Measurements from ENCODE around the gene SOX8.

SOX8 gene

GRCh38 chr16:1000608-1001007 is 19.0 kb downstream of the SOX8 start:
- no peak overlapping the region for H3K9ac ChIP-seq (ENCODE audit: low read length)
- no peak overlapping the region for H3K4me3 ChIP-seq (ENCODE audit: insufficient read depth, low read length, poor library complexity, severe bottlenecking)
- H4K20me1 ChIP-seq (ENCODE audit: low read depth, low read length) = no peaks in the 10 kb centered on the region
- no peaks in the 10 kb centered on the region for H3K36me3 ChIP-seq (ENCODE audit: low read length)
- H2AFZ ChIP-seq (ENCODE audit: low read depth, low read length, severe bottlenecking) = no peak overlapping the region
- TF ChIP-seq CTCF (IDR thresholded peaks at IDR 0.05; ENCODE audit: insufficient read depth, low read length, poor library complexity, severe bottlenecking) = no peak
- TF ChIP-seq EZH2phosphoT487 (conservative IDR thresholded peaks at IDR 0.05; ENCODE audit: low read length) = no peak
- no peaks in the 10 kb centered on the region for H3K9me2 ChIP-seq (replicated peaks; ENCODE audit: insufficient read depth, low read length)
- H3K4me2 ChIP-seq (ENCODE audit: low read depth, low read length, poor library complexity, severe bottlenecking) = no peak overlapping the region
- no peak overlapping the region for H3K27ac ChIP-seq (ENCODE audit: low read depth, low read length)
- H3F3A ChIP-seq (ENCODE audit: insufficient read depth) = no peaks in the 10 kb centered on the region
- H3K27me3 ChIP-seq (ENCODE audit: low read length) = no peaks in the 10 kb centered on the region
- no peaks in the 10 kb centered on the region for H3K9me3 ChIP-seq (ENCODE audit: insufficient read depth, low read length)
- H3K79me2 ChIP-seq (ENCODE audit: insufficient read depth, low read length) = no peaks in the 10 kb centered on the region

- H3K27me3 ChIP-seq (ENCODE audit: low read length) = no peaks in the 10 kb centered on the region
- H3K9me2 ChIP-seq (replicated peaks; ENCODE audit: insufficient read depth, low read length) = no peaks in the 10 kb centered on the region
- no peak overlapping the region for H2AFZ ChIP-seq (ENCODE audit: low read depth, low read length, severe bottlenecking)
- no peaks in the 10 kb centered on the region for H3K36me3 ChIP-seq (ENCODE audit: low read length)
- H3K4me3 ChIP-seq (ENCODE audit: insufficient read depth, low read length, poor library complexity, severe bottlenecking) = no peak overlapping the region
- no peaks in the 10 kb centered on the region for H4K20me1 ChIP-seq (ENCODE audit: low read depth, low read length)
- no peaks in the 10 kb centered on the region for H3K79me2 ChIP-seq (ENCODE audit: insufficient read depth, low read length)
- no peak overlapping the region for H3K27ac ChIP-seq (ENCODE audit: low read depth, low read length)
- H3F3A ChIP-seq (ENCODE audit: insufficient read depth) = no peaks in the 10 kb centered on the region
- H3K4me2 ChIP-seq (ENCODE audit: low read depth, low read length, poor library complexity, severe bottlenecking) = no peak overlapping the region
- no peaks in the 10 kb centered on the region for H3K9me3 ChIP-seq (ENCODE audit: insufficient read depth, low read length)
- H3K9ac ChIP-seq (ENCODE audit: low read length) = no peak overlapping the region
- TF ChIP-seq EZH2phosphoT487 (conservative IDR thresholded peaks at IDR 0.05; ENCODE audit: low read length) (no peak), CTCF (IDR thresholded peaks at IDR 0.05; ENCODE audit: insufficient read depth, low read length, poor library complexity, severe bottlenecking) (no peak)
These were observed 19.5 kb downstream of the SOX8 start for GRCh38 chr16:1001096-1001495.

- no peaks in the 10 kb centered on the region for H3F3A ChIP-seq (ENCODE audit: insufficient read depth)
- no peaks in the 10 kb centered on the region for H3K9me2 ChIP-seq (replicated peaks; ENCODE audit: insufficient read depth, low read length)
- no peak overlapping the region for H3K27ac ChIP-seq (ENCODE audit: low read depth, low read length)
- no peaks in the 10 kb centered on the region for H3K36me3 ChIP-seq (ENCODE audit: low read length)
- TF ChIP-seq CTCF (IDR thresholded peaks at IDR 0.05; ENCODE audit: insufficient read depth, low read length, poor library complexity, severe bottlenecking) (no peak), EZH2phosphoT487 (conservative IDR thresholded peaks at IDR 0.05; ENCODE audit: low read length) (no peak)
- H3K4me2 ChIP-seq (ENCODE audit: low read depth, low read length, poor library complexity, severe bottlenecking) = no peak overlapping the region
- H3K27me3 ChIP-seq (ENCODE audit: low read length) = no peaks in the 10 kb centered on the region
- no peak overlapping the region for H3K9ac ChIP-seq (ENCODE audit: low read length)
- no peaks in the 10 kb centered on the region for H3K79me2 ChIP-seq (ENCODE audit: insufficient read depth, low read length)
- no peak overlapping the region for H3K4me3 ChIP-seq (ENCODE audit: insufficient read depth, low read length, poor library complexity, severe bottlenecking)
- no peaks in the 10 kb centered on the region for H4K20me1 ChIP-seq (ENCODE audit: low read depth, low read length)
- no peak overlapping the region for H2AFZ ChIP-seq (ENCODE audit: low read depth, low read length, severe bottlenecking)
- no peaks in the 10 kb centered on the region for H3K9me3 ChIP-seq (ENCODE audit: insufficient read depth, low read length)
These were observed 21.0 kb downstream of the SOX8 start for GRCh38 chr16:1002399-1003166.

Data from SU-DHL-6 (cell line).